ENCODE data around the gene MAPK8. TPM values are rescaled to one million over a fixed set of nuclear protein-coding genes. Genes with fewer than 3 reads are reported as not detected.

The MAPK8 gene
- total RNA-seq (10 to 100 TPM; 46.7 to 74.5 (median 60.6) TPM), polyA plus RNA-seq (10 to 100 TPM; 17.4 to 31.9 (median 26.4) TPM)

GRCh38 chr10:48306265-48306869 lies at the start of gene MAPK8:
Gene MAPK8, plus strand, starts transcription at chr10:48306677. Its CDS starts 94,984 bp downstream, at chr10:48401661.
- TF ChIP-seq EP300 (IDR thresholded peaks at IDR 0.05) (no peak), POLR2A (IDR thresholded peaks at IDR 0.05) (peak in 1 of 2 donors; percentile 55), POLR2AphosphoS5 (IDR thresholded peaks at IDR 0.05) (peak; percentile 90 to 96 (median 96))
- WGBS, 2 donors, result 1% methylated on average over 86 of the region's 86 CpGs
- Histone ChIP-seq H3K9me3 (no peaks in the 10 kb centered on the region), H3K27ac (peak within 1 kb of the TSS; percentile 97 to 98 (median 98)), H3K36me3 (no peaks in the 10 kb centered on the region), H3K4me3 (peak within 1 kb of the TSS; percentile 86 to 98 (median 96)), H3K27me3 (no peaks in the 10 kb centered on the region), H3K4me1 (peaks cover 0 to 44% (median 24%) of the 10 kb centered on the region in 4 donors)
- peak; percentile 95 for DNase-seq
- intact Hi-C loops (cut with DNase I), result loop anchor here (5.0 to 10.0 kb wide), 3 partner anchors 351 to 1228 kb away; partner anchors contain the start of genes ERCC6 and VSTM4

- intact Hi-C loops (cut with DNase I), result no loop called here
- no peaks in the 10 kb centered on the region for H3K4me1 ChIP-seq
- no peaks in the 10 kb centered on the region for H3K27me3 ChIP-seq
- DNase-seq, result no peak
- H3K36me3 ChIP-seq, result no peaks in the 10 kb centered on the region
- H3K9me3 ChIP-seq, result peaks cover 0 to 2% (median 0%) of the 10 kb centered on the region in 4 donors
- 85 to 88% methylated on average over 3 of the region's 3 CpGs for WGBS, 2 donors
- TF ChIP-seq POLR2A (IDR thresholded peaks at IDR 0.05) (no peak), CTCF (IDR thresholded peaks at IDR 0.05) (no peak), POLR2AphosphoS5 (IDR thresholded peaks at IDR 0.05) (no peak), EP300 (IDR thresholded peaks at IDR 0.05) (no peak)
- no peak overlapping the region for H3K27ac ChIP-seq
- no peak overlapping the region for H3K4me3 ChIP-seq
Measured at GRCh38 chr10:48257407-48257961, 49.0 kb upstream of the MAPK8 start.

GRCh38 chr10:48258105-48258504 lies 48.4 kb upstream of the MAPK8 start:
- no peaks in the 10 kb centered on the region for H3K36me3 ChIP-seq
- TF ChIP-seq POLR2AphosphoS5 (IDR thresholded peaks at IDR 0.05) (no peak), POLR2A (IDR thresholded peaks at IDR 0.05) (no peak), CTCF (IDR thresholded peaks at IDR 0.05) (no peak), EP300 (IDR thresholded peaks at IDR 0.05) (no peak)
- 87 to 98% methylated on average over 1 of the region's 1 CpG for whole genome bisulfite sequencing, 2 donors
- H3K27me3 ChIP-seq, result no peaks in the 10 kb centered on the region
- no peak for DNase-seq
- intact Hi-C loops (cut with DNase I), result no loop called here
- H3K4me1 ChIP-seq, result no peaks in the 10 kb centered on the region
- peaks cover 0 to 2% (median 0%) of the 10 kb centered on the region in 4 donors for H3K9me3 ChIP-seq
- no peak overlapping the region for H3K4me3 ChIP-seq
- no peak overlapping the region for H3K27ac ChIP-seq

- peaks cover 0 to 2% (median 0%) of the 10 kb centered on the region in 4 donors for H3K9me3 ChIP-seq
- no peaks in the 10 kb centered on the region for H3K36me3 ChIP-seq
- H3K27ac ChIP-seq, result no peak overlapping the region
- no peak overlapping the region for H3K4me3 ChIP-seq
- intact Hi-C loops (cut with DNase I), result no loop called here
- no peak for TF ChIP-seq EP300 (IDR thresholded peaks at IDR 0.05)
- no peak for TF ChIP-seq POLR2AphosphoS5 (IDR thresholded peaks at IDR 0.05)
- no peak for TF ChIP-seq POLR2A (IDR thresholded peaks at IDR 0.05)
- TF ChIP-seq CTCF (IDR thresholded peaks at IDR 0.05), result no peak
- DNase-seq, result no peak
- WGBS, 2 donors, result 73 to 86% methylated on average over 4 of the region's 4 CpGs
- no peaks in the 10 kb centered on the region for H3K4me1 ChIP-seq
- H3K27me3 ChIP-seq, result no peaks in the 10 kb centered on the region
Measured at GRCh38 chr10:48266528-48266927, 39.9 kb upstream of the MAPK8 start.

- 66 to 82% methylated on average over 5 of the region's 5 CpGs for WGBS, 2 donors
- Histone ChIP-seq H3K9me3 (no peaks in the 10 kb centered on the region), H3K27me3 (no peaks in the 10 kb centered on the region), H3K36me3 (no peaks in the 10 kb centered on the region), H3K4me1 (no peaks in the 10 kb centered on the region), H3K4me3 (no peak overlapping the region), H3K27ac (no peak overlapping the region)
- intact Hi-C loops (cut with DNase I), result no loop called here
- TF ChIP-seq POLR2A (IDR thresholded peaks at IDR 0.05) (no peak), CTCF (IDR thresholded peaks at IDR 0.05) (no peak), EP300 (IDR thresholded peaks at IDR 0.05) (no peak), POLR2AphosphoS5 (IDR thresholded peaks at IDR 0.05) (no peak)
- DNase-seq, result no peak
Measured at GRCh38 chr10:48271047-48271730, 35.3 kb upstream of the MAPK8 start.
